ENCODE measurements around the gene TDP2.
"Not testable (repeated sequence)": the region's sequence is repeated elsewhere in the genome, so short reads cannot be mapped to it uniquely, and the experiment has no call there.

Gene TDP2

GRCh38 chr6:24678792-24679352 is 12.2 kb upstream of the TDP2 start:
- DNase-seq: not testable (repeated sequence)

GRCh38 chr6:24673625-24674024 is 6.9 kb upstream of the TDP2 start:
- no peak for DNase-seq

- DNase-seq: no peak
Measured at GRCh38 chr6:24672620-24673182, 6.0 kb upstream of the TDP2 start.

GRCh38 chr6:24671077-24671476 is 4.4 kb upstream of the TDP2 start:
- DNase-seq: not testable (repeated sequence)

- not testable (repeated sequence) for DNase-seq
Measured at GRCh38 chr6:24670492-24670891, 3.8 kb upstream of the TDP2 start.

GRCh38 chr6:24668997-24669361 is 2.3 kb upstream of the TDP2 start:
- DNase-seq: no peak

GRCh38 chr6:24668066-24668996 is 1.6 kb upstream of the TDP2 start:
- DNase-seq: not testable (repeated sequence)

- DNase-seq: no peak
Measured at GRCh38 chr6:24667378-24667803, 692 bp upstream of the TDP2 start.

- DNase-seq: peak; percentile 27
Measured at GRCh38 chr6:24666097-24666640, 530 bp downstream of the TDP2 start.

- no peak for DNase-seq
Measured at GRCh38 chr6:24664046-24664987, 2.4 kb downstream of the TDP2 start.

GRCh38 chr6:24663189-24663588 is 3.5 kb downstream of the TDP2 start:
- DNase-seq: no peak

- no peak for DNase-seq
Measured at GRCh38 chr6:24662236-24662635, 4.5 kb downstream of the TDP2 start.

GRCh38 chr6:24661759-24662158 is 4.9 kb downstream of the TDP2 start:
- not testable (repeated sequence) for DNase-seq

GRCh38 chr6:24660105-24660504 is 6.6 kb downstream of the TDP2 start:
- DNase-seq: no peak

- DNase-seq: no peak
Measured at GRCh38 chr6:24659561-24659960, 7.1 kb downstream of the TDP2 start.

GRCh38 chr6:24658573-24659560 is 7.8 kb downstream of the TDP2 start:
- DNase-seq: peak; percentile 28

GRCh38 chr6:24655215-24655614 is 11.5 kb downstream of the TDP2 start:
- no peak for DNase-seq

- no peak for DNase-seq
Measured at GRCh38 chr6:24650365-24650764, 16.3 kb downstream of the TDP2 start.

- DNase-seq: no peak
Measured at GRCh38 chr6:24649691-24650090, 17.0 kb downstream of the TDP2 start.

GRCh38 chr6:24648276-24648675 is 18.4 kb downstream of the TDP2 start:
- DNase-seq: no peak

GRCh38 chr6:24646771-24647170 is 19.9 kb downstream of the TDP2 start:
- DNase-seq: peak; percentile 11
